Ovary (tissue), 9 donors: ENCODE data around the gene TMEM139. TPM values are rescaled to one million over a fixed set of nuclear protein-coding genes. Genes with fewer than 3 reads are reported as not detected.

Source experiments
- DNase-seq, 5 donors: peaks; one replicate each; pipeline ENCODE4 v3.0.0-alpha.2; 2019 to 2020
- H3K27ac ChIP-seq, 2 donors: fragments of 200-600 bp; one replicate each; pipeline versions ENCODE4 v1.5.1 to v1.8.0; 2019 to 2022
- H3K27me3 ChIP-seq: fragments of 200-600 bp; one replicate; pipeline ENCODE4 v1.8.0; 2022
- H3K36me3 ChIP-seq: fragments of 200-600 bp; sonication (generic); one replicate; pipeline ENCODE4 v1.5.1; 2019
- H3K4me1 ChIP-seq: one replicate; pipeline ENCODE4 v1.8.1; 2013; ENCODE audit warnings: mild to moderate bottlenecking, moderate library complexity; ENCODE audit not compliant: insufficient read depth
- H3K4me3 ChIP-seq: fragments of 200-600 bp; sonication (generic); one replicate; pipeline ENCODE4 v1.5.1; 2017
- H3K9me3 ChIP-seq, 2 donors: fragments of 200-600 bp in 1 of 2; sonication (generic) in 1 of 2; one replicate each; pipeline versions ENCODE4 v1.5.1 to v1.8.1; 2013 to 2019; ENCODE audit warnings: mild to moderate bottlenecking in 1 of 2, moderate library complexity in 1 of 2
- EP300 ChIP-seq: sonication (generic); formaldehyde crosslinking; IDR thresholded peaks from one replicate; pipeline ENCODE4 v1.6.1; 2017; ENCODE audit warnings: antibody characterized with exemption
- POLR2A ChIP-seq: fragments of 450-650 bp; IDR thresholded peaks from one replicate; pipeline ENCODE4 v1.6.1; 2017; ENCODE audit warnings: antibody characterized with exemption, mild to moderate bottlenecking, moderate library complexity
- WGBS, 3 donors: extraction: QIAGEN DNeasy Blood & Tissue Kit in 1 of 3; methylation state at CpG; one replicate each; pipeline versions ENCODE4 v1.1.5 to v1.1.7; 2013 to 2017; 5-methylcytosine and 5-hydroxymethylcytosine counted together
- intact Hi-C, 4 donors: fragments of 100-400 bp; cut with DNase I; formaldehyde crosslinking; loops; one replicate each; pipeline versions ENCODE4 v1.11.0 to v1.15.1; 2022 to 2023
- polyA plus RNA-seq, 2 donors: library from polyadenylated mRNA; stranded (reverse); fragments of 200-250 nt in 1 of 2; fragments of 350-450 nt in 1 of 2; fragmentation: Illumina TruSeq in 1 of 2; extraction: RNeasy Lipid Tissue Mini Kit (QIAGEN cat#74804) in 1 of 2; gene quantifications; one replicate each; pipeline ENCODE4 v1.2.3, GENCODE V29; 2013 to 2014
- total RNA-seq, 7 donors: library from RNA; depleted of rRNA in 2 of 7; stranded (reverse); fragments of >200 nt in 2 of 7; fragmentation: NEBNext Ultra II Directional in 3 of 7; extraction: Animal tissue kit (Norgen Biotek cat#: 25700) in 3 of 7; gene quantifications; one replicate each; pipeline versions ENCODE4 v1.1.0 to v1.2.4, GENCODE V29; 2016 to 2023
- TF ChIP-seq, protein P1 (sequence below), 3 donors: fragments of 450-650 bp in 2 of 3; fragments of 200-600 bp in 1 of 3; IDR thresholded peaks; one replicate each; pipeline versions ENCODE4 v1.5.1 to v1.8.0; 2016 to 2022; ENCODE audit warnings: antibody characterized with exemption in 3 of 3, mild to moderate bottlenecking in 1 of 3
- donor health status: DM: no; HTN: no; CAD: no; lungs with moderate emphysema.
- donor health status: DM: no; HTN: no; CAD: no.
- donor health status: Bipolar disorder and iron deficiency.
- donor health status: DM: yes; HTN: yes; CAD: no.
- donor health status: DM: no; HTN: no; CAD: no.
- donor health status: DM: yes; HTN: yes; CAD: no.

TMEM139 gene
- total and polyA plus RNA-seq, 9 donors: 0.35 to 10.8 (median 0.61) TPM

DNA sequence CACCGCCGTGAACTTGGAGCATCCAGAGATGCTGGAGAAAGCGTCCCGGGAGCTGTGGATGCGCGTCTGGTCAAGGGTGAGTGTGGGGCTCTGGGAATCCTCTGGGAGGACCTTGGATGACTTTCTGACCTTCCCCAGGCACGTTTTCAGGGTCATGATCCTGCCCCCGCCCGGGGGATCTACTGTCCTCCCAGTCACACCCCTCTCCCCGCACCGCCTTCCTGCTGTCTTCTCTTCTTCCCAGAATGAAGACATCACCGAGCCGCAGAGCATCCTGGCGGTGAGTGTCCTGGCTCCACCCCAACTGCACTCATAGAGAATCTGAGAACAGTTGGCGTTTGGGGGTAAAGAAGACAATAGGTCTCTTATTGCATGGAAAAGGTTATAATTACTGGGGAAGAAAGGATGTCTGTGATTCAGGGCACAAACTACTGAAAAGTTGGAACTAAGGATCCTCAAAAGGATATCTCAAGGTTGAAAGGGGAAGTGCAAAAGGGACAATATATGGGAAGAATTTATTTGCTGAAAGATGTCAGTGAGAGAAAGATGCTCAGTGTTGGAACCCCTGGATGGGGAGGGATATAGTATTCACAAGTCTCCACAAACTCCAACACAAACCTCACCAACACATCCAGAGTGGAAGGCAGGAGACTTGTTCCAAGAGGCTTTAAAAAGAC, 19.6 kb upstream of the TMEM139 start:
- no peak overlapping the region for H3K27ac ChIP-seq
- 77 to 81% (median 77%) methylated on average over 15 of the region's 15 CpGs for WGBS, 3 donors
- TF ChIP-seq EP300: no peak
- TF ChIP-seq, protein P1, sequence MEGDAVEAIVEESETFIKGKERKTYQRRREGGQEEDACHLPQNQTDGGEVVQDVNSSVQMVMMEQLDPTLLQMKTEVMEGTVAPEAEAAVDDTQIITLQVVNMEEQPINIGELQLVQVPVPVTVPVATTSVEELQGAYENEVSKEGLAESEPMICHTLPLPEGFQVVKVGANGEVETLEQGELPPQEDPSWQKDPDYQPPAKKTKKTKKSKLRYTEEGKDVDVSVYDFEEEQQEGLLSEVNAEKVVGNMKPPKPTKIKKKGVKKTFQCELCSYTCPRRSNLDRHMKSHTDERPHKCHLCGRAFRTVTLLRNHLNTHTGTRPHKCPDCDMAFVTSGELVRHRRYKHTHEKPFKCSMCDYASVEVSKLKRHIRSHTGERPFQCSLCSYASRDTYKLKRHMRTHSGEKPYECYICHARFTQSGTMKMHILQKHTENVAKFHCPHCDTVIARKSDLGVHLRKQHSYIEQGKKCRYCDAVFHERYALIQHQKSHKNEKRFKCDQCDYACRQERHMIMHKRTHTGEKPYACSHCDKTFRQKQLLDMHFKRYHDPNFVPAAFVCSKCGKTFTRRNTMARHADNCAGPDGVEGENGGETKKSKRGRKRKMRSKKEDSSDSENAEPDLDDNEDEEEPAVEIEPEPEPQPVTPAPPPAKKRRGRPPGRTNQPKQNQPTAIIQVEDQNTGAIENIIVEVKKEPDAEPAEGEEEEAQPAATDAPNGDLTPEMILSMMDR (IDR thresholded peaks at IDR 0.05): no peak
- no peak for TF ChIP-seq POLR2A
- H3K27me3 ChIP-seq: no peaks in the 10 kb centered on the region
- no peak for DNase-seq
- no peaks in the 10 kb centered on the region for H3K9me3 ChIP-seq
- peaks cover 4% of the 10 kb centered on the region for H3K4me1 ChIP-seq
- intact Hi-C loops: loop anchor here in 1 of 4 donors (10.0 kb wide), 1 partner anchor 150 kb away; no protein-coding TSS in a partner anchor
- no peak overlapping the region for H3K4me3 ChIP-seq
- no peaks in the 10 kb centered on the region for H3K36me3 ChIP-seq

DNA sequence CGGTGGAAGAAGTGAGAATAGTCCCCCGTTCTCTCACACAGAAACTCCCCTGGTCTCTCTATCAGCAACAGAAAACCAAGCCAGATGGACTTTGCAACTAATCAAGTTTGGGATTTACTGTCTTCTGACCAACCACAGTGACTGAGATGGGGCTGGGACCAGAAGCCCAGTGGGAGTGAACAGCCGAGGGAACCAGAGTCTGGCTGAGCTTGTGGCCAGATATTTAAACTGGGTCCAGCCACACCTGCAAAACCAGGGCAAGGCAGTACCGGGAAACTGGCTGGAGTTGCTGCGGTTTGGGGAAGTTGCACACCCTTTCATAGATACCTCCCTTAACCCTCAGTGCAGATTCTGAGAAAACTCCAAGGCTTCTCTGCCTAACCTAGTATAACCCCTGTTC, 15.5 kb upstream of the TMEM139 start:
- 64 to 74% (median 74%) methylated on average over 5 of the region's 5 CpGs for WGBS, 3 donors
- H3K27me3 ChIP-seq: no peaks in the 10 kb centered on the region
- DNase-seq: no peak
- H3K4me3 ChIP-seq: no peak overlapping the region
- intact Hi-C loops: loop anchor here in 1 of 4 donors (10.0 kb wide), 1 partner anchor 146 kb away; no protein-coding TSS in a partner anchor
- no peaks in the 10 kb centered on the region for H3K9me3 ChIP-seq
- no peak overlapping the region for H3K27ac ChIP-seq
- TF ChIP-seq POLR2A (no peak), EP300 (no peak)
- TF ChIP-seq, protein P1 (IDR thresholded peaks at IDR 0.05): no peak
- no peaks in the 10 kb centered on the region for H3K36me3 ChIP-seq
- H3K4me1 ChIP-seq: peaks cover under 1% of the 10 kb centered on the region

DNA sequence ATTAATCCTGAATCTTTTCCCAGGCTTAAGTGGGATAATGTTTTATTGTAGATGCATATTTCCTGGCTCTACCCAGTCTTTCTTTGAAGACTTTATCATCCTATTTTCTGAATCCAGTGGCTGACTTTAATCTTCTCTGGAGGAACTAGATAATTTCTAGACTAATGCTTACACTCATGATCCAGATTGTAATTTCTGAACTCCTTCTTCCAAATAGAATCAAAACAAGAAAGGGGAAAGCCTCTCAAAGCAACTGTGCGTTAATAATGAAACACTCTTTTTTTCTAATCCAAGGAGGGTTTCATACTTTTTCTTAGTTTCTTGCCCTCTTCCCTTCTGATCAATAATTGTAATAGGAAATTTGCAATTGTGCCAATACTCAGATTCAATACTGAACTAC, 13.5 kb upstream of the TMEM139 start:
- Histone ChIP-seq H3K4me1 (no peaks in the 10 kb centered on the region), H3K36me3 (no peaks in the 10 kb centered on the region), H3K4me3 (no peak overlapping the region), H3K27me3 (no peaks in the 10 kb centered on the region), H3K9me3 (no peaks in the 10 kb centered on the region), H3K27ac (no peak overlapping the region)
- intact Hi-C loops: no loop called here
- no peak for DNase-seq
- TF ChIP-seq EP300 (no peak), POLR2A (no peak)
- TF ChIP-seq, protein P1 (IDR thresholded peaks at IDR 0.05): no peak
- WGBS, 3 donors: 51 to 67% (median 61%) methylated on average over 1 of the region's 1 CpG

DNA sequence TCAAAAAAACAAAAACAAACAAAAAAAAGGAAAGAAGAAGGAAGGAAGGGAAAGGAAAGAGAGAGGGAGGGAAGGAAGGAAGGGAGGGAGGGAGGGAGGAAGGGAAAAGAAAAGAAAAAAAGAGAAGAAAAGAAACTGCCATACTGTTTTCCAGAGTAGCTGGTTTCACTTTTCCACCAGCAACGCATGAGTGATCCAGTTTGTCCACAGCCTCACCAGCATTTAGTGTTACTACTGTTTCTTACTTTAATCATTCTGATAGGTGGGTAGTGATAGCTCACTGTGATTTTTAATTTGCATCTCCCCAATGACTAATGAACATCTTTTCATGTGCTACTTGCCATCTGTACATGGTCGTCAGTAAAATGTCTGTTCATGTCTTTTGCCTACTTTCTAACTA, 11.9 kb upstream of the TMEM139 start:
- TF ChIP-seq, protein P1 (IDR thresholded peaks at IDR 0.05): no peak
- TF ChIP-seq EP300 (no peak), POLR2A (no peak)
- H3K27ac ChIP-seq: no peak overlapping the region
- WGBS, 3 donors: 93 to 97% (median 96%) methylated on average over 2 of the region's 2 CpGs
- no peaks in the 10 kb centered on the region for H3K27me3 ChIP-seq
- DNase-seq: no peak
- H3K36me3 ChIP-seq: no peaks in the 10 kb centered on the region
- no peaks in the 10 kb centered on the region for H3K4me1 ChIP-seq
- intact Hi-C loops: no loop called here
- no peak overlapping the region for H3K4me3 ChIP-seq
- H3K9me3 ChIP-seq: no peaks in the 10 kb centered on the region
